NCI-H524 (cell line): ENCODE results near the gene TRHDE.

Experiments
- DNase-seq, 2 experiments: peaks; one replicate each; lab custom pipeline; 2025; lab: John Stamatoyannopoulos, UW

Gene TRHDE

GRCh38 chr12:72274931-72275330 lies 2.8 kb downstream of the TRHDE start:
- no peak for DNase-seq

- no peak for DNase-seq
Observed at GRCh38 chr12:72275526-72275925, 3.4 kb downstream of the TRHDE start.

- DNase-seq = no peak
Observed at GRCh38 chr12:72276181-72276805, 4.1 kb downstream of the TRHDE start.

GRCh38 chr12:72277415-72277814 lies 5.2 kb downstream of the TRHDE start:
- DNase-seq = no peak

- DNase-seq = no peak
Observed at GRCh38 chr12:72278894-72279293, 6.7 kb downstream of the TRHDE start.

- no peak for DNase-seq
Observed at GRCh38 chr12:72281126-72281525, 9.0 kb downstream of the TRHDE start.

- no peak for DNase-seq
Observed at GRCh38 chr12:72282721-72283120, 10.6 kb downstream of the TRHDE start.

GRCh38 chr12:72285861-72286260 lies 13.7 kb downstream of the TRHDE start:
- no peak for DNase-seq

- DNase-seq = no peak
Observed at GRCh38 chr12:72286526-72286925, 14.4 kb downstream of the TRHDE start.

- no peak for DNase-seq
Observed at GRCh38 chr12:72288436-72288835, 16.3 kb downstream of the TRHDE start.

- DNase-seq = no peak
Observed at GRCh38 chr12:72288911-72289310, 16.7 kb downstream of the TRHDE start.

- no peak for DNase-seq
Observed at GRCh38 chr12:72289633-72290032, 17.5 kb downstream of the TRHDE start.

GRCh38 chr12:72291175-72291574 lies 19.0 kb downstream of the TRHDE start:
- DNase-seq = no peak

- DNase-seq = no peak
Observed at GRCh38 chr12:72293701-72294100, 21.5 kb downstream of the TRHDE start.

GRCh38 chr12:72295101-72295500 lies 22.9 kb downstream of the TRHDE start:
- no peak for DNase-seq

- no peak for DNase-seq
Observed at GRCh38 chr12:72295744-72296143, 23.6 kb downstream of the TRHDE start.

GRCh38 chr12:72296389-72296788 lies 24.2 kb downstream of the TRHDE start:
- DNase-seq = no peak

GRCh38 chr12:72297666-72298065 lies 25.5 kb downstream of the TRHDE start:
- no peak for DNase-seq

GRCh38 chr12:72300728-72301127 lies 28.6 kb downstream of the TRHDE start:
- no peak for DNase-seq

- DNase-seq = no peak
Observed at GRCh38 chr12:72304751-72305150, 32.6 kb downstream of the TRHDE start.

GRCh38 chr12:72307229-72307628 lies 35.1 kb downstream of the TRHDE start:
- no peak for DNase-seq

- DNase-seq = no peak
Observed at GRCh38 chr12:72311946-72312345, 39.8 kb downstream of the TRHDE start.

GRCh38 chr12:72313806-72314205 lies 41.6 kb downstream of the TRHDE start:
- no peak for DNase-seq

- DNase-seq = no peak
Observed at GRCh38 chr12:72315858-72316257, 43.7 kb downstream of the TRHDE start.

- no peak for DNase-seq
Observed at GRCh38 chr12:72318341-72318740, 46.2 kb downstream of the TRHDE start.
